ENCODE measurements around the gene CDH23. TPM values are rescaled to one million over a fixed set of nuclear protein-coding genes. Genes with fewer than 3 reads are reported as not detected.

CDH23 gene
- total RNA-seq, 4 donors from 2014 or later = 13.8 to 20.1 (median 17.3) TPM

DNA sequence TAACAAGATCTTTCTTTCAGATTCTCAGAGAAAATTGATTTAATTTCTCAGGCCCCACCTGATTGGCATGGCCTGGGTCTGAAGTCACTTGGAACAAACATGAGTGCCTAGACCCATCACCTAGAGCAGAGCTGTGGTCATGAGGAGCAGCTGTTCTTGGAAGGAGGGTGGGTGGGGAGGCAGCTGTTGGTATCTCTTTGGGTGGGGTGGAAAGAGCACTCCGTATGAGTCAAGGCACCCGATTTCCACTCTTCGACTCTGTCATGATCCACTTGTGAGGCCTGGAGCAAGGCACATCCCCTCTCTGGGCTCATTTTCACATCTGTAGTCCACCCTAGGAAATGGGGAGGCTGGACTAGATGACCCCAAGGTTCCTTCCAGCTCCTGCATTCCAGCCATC, 166.2 kb downstream of the CDH23 start:
- 87 to 97% methylated on average over 3 of the region's 3 CpGs for WGBS, 2 donors
- Histone ChIP-seq H3K27ac (no peak overlapping the region), H3K36me3 (no peaks in the 10 kb centered on the region), H3K9me3 (no peaks in the 10 kb centered on the region), H3K27me3 (no peaks in the 10 kb centered on the region), H3K4me3 (no peak overlapping the region), H3K4me1 (no peaks in the 10 kb centered on the region)
- TF ChIP-seq POLR2A (IDR thresholded peaks at IDR 0.05) (no peak), EP300 (IDR thresholded peaks at IDR 0.05) (no peak)
- TF ChIP-seq, protein P1, sequence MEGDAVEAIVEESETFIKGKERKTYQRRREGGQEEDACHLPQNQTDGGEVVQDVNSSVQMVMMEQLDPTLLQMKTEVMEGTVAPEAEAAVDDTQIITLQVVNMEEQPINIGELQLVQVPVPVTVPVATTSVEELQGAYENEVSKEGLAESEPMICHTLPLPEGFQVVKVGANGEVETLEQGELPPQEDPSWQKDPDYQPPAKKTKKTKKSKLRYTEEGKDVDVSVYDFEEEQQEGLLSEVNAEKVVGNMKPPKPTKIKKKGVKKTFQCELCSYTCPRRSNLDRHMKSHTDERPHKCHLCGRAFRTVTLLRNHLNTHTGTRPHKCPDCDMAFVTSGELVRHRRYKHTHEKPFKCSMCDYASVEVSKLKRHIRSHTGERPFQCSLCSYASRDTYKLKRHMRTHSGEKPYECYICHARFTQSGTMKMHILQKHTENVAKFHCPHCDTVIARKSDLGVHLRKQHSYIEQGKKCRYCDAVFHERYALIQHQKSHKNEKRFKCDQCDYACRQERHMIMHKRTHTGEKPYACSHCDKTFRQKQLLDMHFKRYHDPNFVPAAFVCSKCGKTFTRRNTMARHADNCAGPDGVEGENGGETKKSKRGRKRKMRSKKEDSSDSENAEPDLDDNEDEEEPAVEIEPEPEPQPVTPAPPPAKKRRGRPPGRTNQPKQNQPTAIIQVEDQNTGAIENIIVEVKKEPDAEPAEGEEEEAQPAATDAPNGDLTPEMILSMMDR (IDR thresholded peaks at IDR 0.05) = no peak
- DNase-seq (ENCODE audit: low spot score in 2 of 2) = no peak

- H3K4me3 ChIP-seq = no peak overlapping the region
- no peaks in the 10 kb centered on the region for H3K9me3 ChIP-seq
- TF ChIP-seq, protein P1 (IDR thresholded peaks at IDR 0.05) = no peak
- H3K27me3 ChIP-seq = no peaks in the 10 kb centered on the region
- WGBS, 2 donors = 64 to 65% methylated on average over 12 of the region's 12 CpGs
- no peaks in the 10 kb centered on the region for H3K4me1 ChIP-seq
- no peaks in the 10 kb centered on the region for H3K36me3 ChIP-seq
- no peak overlapping the region for H3K27ac ChIP-seq
- DNase-seq (ENCODE audit: low spot score in 2 of 2) = no peak
Measured at GRCh38 chr10:71564194-71564820, 167.6 kb downstream of the CDH23 start.

DNA sequence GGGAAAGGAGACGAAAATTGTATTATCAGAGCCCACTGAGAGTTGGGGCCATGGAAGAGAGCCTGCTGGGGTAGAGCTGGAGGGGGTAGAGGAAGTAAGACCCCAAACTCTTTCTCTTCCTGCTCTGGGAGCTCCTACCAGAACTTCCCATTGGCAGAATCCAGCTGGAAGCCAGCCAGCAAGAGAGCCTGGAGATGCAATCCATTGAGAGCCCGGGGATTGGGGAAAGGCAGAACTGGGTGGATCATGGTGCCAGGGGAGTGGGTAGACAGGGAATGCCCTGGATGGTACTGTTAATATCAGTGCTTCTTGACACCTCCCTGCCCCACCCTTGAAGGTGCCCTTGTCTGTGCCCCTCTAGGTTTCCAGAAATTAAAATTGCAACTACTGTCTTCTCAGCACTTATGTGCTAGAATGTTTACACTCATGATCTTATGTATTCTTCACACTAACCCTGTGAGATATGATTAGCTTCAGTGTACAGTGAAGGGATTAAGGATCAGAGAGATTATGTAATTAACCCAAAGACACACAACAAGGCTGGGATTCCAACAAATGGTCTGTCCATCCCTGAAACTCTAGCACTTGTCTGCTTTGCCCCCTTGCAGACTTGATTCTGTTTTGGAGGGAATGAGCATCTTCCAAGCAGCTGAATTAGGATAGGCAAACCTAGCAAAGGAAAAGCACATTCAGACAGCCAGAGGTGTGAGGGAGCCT, 168.7 kb downstream of the CDH23 start:
- Histone ChIP-seq H3K27ac (no peak overlapping the region), H3K36me3 (no peaks in the 10 kb centered on the region), H3K27me3 (no peaks in the 10 kb centered on the region), H3K9me3 (no peaks in the 10 kb centered on the region), H3K4me3 (no peak overlapping the region), H3K4me1 (no peaks in the 10 kb centered on the region)
- no peak for DNase-seq (ENCODE audit: low spot score in 2 of 2)
- WGBS, 2 donors = 76 to 81% methylated on average over 2 of the region's 2 CpGs
- TF ChIP-seq EP300 (IDR thresholded peaks at IDR 0.05) (no peak), POLR2A (IDR thresholded peaks at IDR 0.05) (no peak)
- TF ChIP-seq, protein P1 (IDR thresholded peaks at IDR 0.05) = no peak

GRCh38 chr10:71567006-71567405, 170.3 kb downstream of the CDH23 start:
- Histone ChIP-seq H3K36me3 (no peaks in the 10 kb centered on the region), H3K4me3 (no peak overlapping the region), H3K4me1 (no peaks in the 10 kb centered on the region), H3K27ac (no peak overlapping the region), H3K9me3 (no peaks in the 10 kb centered on the region), H3K27me3 (no peaks in the 10 kb centered on the region)
- TF ChIP-seq POLR2A (IDR thresholded peaks at IDR 0.05) (no peak), EP300 (IDR thresholded peaks at IDR 0.05) (no peak)
- TF ChIP-seq, protein P1 (IDR thresholded peaks at IDR 0.05) = no peak
- no peak for DNase-seq (ENCODE audit: low spot score in 2 of 2)
- 96 to 100% methylated on average over 5 of the region's 5 CpGs for WGBS, 2 donors

DNA sequence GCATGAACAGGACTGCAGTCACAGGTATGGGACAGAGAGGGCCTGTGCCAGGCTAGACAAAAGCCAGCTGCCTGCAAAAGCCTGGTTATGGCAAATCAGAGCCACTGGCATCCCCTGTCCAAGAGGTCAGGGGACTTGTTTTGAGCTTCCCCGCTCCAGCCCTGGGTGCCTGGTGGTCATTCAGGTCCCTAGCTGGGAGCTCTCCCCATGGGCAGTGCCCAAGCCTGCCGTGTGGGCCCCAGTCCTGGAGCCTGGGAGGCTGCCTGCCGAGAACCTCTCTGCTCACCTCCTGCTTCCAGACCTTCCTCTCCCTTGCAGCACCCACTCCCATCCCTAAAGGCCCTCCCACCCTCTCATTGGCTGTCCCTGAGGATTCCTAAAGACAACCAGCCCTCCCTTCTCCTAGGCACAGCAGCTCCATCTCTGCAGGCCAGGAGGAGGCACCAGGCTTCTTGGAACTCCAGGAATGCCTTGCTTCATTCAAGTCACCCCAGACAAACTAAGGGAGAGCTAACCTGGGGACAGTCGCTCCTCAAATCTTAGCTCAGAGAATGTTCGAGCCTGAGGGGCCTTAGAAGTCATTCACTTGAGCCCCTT, 172.3 kb downstream of the CDH23 start:
- Histone ChIP-seq H3K36me3 (no peaks in the 10 kb centered on the region), H3K9me3 (no peaks in the 10 kb centered on the region), H3K27me3 (no peaks in the 10 kb centered on the region), H3K27ac (no peak overlapping the region), H3K4me1 (no peaks in the 10 kb centered on the region), H3K4me3 (no peak overlapping the region)
- TF ChIP-seq, protein P1 (IDR thresholded peaks at IDR 0.05) = no peak
- TF ChIP-seq POLR2A (IDR thresholded peaks at IDR 0.05) (no peak), EP300 (IDR thresholded peaks at IDR 0.05) (no peak)
- WGBS, 2 donors = 86 to 98% methylated on average over 5 of the region's 5 CpGs
- no peak for DNase-seq (ENCODE audit: low spot score in 2 of 2)
